GM13976 (cell line): ENCODE data around the gene TMX4.

Experiments used
- DNase-seq: peaks from one replicate; pipeline ENCODE4 v3.0.0; 2012; ENCODE audit warnings: low spot score
- in situ Hi-C: fragments of 300-500 bp; cut with MboI; formaldehyde crosslinking; loops from one replicate; pipeline ENCODE4 v1.12.0; 2022; ENCODE audit warnings: low sequenced_read_pairs, mixed read lengths, inconsistent platforms; ENCODE audit not compliant: unreplicated experiment
- TF ChIP-seq, protein P1 (sequence below): IDR thresholded peaks from 2 replicates; pipeline ENCODE4 v1.5.1; 2012; ENCODE audit warnings: borderline replicate concordance, mild to moderate bottlenecking; ENCODE audit not compliant: insufficient read depth; ENCODE audit errors: extremely low read depth, missing control alignments, control extremely low read depth

The TMX4 gene

DNA sequence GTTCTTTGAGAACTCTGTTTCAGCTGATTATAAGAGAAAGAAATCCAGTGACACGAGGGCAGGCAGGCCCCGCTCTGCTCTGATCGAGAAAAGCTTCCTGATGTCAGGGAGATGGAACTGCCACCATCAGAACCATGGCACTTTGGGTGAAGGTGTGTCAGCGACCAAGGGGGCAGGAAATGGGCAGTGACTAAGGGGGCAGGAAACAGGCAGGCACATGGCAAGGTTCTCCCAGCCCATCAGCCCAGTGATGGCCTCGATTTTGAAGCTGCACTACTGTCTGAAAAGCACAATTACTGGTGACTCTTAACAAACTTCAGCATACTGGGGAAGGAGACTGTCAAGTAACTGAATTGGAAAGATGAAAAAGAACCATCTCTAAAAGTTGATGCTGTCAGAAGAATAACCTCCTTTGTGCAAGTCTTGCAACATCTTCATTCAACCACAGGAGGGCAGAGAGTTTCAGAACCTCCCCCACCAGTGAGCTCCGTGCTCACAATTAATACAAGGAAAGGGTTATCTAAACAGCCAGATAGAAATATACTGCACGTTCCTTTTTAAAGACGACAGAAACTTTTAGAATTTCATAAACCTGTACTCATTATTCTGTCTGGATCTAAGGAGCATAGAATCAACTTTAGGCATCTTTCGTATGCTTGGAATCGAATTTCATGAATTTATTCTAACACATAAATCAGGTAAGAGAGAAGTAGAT lies 39.1 kb downstream of the TMX4 start:
- in situ Hi-C loops, result no loop called here
- peak; percentile 21 for DNase-seq
- TF ChIP-seq, protein P1, sequence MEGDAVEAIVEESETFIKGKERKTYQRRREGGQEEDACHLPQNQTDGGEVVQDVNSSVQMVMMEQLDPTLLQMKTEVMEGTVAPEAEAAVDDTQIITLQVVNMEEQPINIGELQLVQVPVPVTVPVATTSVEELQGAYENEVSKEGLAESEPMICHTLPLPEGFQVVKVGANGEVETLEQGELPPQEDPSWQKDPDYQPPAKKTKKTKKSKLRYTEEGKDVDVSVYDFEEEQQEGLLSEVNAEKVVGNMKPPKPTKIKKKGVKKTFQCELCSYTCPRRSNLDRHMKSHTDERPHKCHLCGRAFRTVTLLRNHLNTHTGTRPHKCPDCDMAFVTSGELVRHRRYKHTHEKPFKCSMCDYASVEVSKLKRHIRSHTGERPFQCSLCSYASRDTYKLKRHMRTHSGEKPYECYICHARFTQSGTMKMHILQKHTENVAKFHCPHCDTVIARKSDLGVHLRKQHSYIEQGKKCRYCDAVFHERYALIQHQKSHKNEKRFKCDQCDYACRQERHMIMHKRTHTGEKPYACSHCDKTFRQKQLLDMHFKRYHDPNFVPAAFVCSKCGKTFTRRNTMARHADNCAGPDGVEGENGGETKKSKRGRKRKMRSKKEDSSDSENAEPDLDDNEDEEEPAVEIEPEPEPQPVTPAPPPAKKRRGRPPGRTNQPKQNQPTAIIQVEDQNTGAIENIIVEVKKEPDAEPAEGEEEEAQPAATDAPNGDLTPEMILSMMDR, result peak; percentile 22

DNA sequence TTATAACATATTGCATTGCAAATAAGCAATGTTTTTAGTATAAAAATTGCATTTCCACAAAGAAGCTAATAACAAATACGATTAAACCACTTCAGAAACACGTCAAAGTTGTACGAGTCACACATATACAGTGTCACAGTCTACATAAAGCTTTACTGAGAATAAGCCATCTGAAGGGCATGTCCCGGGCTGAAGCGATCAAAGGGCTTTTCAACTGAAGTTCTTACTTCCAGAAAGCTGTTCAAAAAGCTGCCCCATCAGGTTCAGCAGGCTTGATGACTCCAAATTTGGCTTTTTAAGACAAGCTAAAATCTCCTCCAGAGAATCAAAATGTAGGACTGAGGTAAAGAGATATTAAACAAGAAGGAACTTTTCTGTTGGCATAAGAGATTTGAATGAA lies 41.9 kb downstream of the TMX4 start:
- no peak for DNase-seq
- in situ Hi-C loops, result no loop called here
- TF ChIP-seq, protein P1, result no peak

DNA sequence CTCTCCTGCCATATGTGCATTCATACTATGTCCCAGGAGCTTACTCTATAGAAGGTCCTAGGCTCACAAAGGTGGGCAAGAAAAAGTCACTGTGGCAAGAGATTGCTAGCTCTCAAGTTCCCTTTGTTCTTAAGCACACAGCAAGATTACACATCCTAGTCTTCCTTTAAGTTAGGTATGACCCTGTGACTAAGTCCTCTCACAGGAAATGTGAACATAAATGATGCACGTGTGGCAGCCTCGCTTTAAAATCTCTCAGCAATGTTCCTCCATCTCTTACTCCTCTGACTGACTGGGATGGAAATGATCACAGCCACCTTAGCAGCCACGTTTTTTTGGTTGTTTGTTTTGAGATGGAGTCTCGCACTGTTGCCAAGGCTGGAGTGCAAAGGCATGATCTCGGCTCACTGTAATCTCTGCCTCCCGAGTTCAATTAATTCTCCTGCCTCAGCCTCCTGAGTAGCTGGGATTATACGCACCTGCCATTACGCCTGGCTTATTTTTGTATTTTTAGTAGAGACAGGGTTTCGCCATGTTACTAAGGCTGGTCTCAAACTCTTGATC lies 43.6 kb downstream of the TMX4 start:
- in situ Hi-C loops, result no loop called here
- TF ChIP-seq, protein P1, result no peak
- DNase-seq, result no peak

DNA sequence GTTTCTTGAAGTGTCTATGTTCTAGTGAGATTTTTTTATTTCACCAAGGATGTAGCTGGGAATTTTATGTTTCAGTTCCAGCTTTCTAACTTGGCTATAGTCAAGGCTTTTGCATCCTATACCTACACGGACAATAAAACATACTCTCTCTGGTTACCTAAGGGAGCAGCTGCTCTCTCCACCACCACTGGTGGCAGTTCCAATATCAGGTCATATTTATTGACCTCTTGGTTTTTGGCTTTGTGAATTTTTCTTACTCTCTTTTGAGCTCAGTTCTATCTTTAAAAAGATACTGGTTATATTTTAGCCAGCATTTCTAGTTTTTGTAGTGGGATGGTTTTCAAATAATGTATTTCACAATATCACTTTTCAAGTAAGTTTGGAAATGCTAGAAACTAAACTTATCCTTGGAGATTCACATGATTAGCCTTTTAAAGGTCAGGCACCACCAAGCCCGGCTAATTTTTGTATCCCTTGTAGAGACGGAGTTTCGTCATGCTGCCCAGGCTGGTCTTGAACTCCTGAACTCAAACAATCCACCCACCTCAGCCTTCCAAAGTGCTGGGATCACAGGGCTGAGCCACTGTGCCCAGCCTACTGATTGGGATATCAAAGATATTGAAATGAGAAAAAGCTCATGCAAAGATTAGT lies 44.7 kb downstream of the TMX4 start:
- DNase-seq, result no peak
- in situ Hi-C loops, result no loop called here
- TF ChIP-seq, protein P1, result no peak

DNA sequence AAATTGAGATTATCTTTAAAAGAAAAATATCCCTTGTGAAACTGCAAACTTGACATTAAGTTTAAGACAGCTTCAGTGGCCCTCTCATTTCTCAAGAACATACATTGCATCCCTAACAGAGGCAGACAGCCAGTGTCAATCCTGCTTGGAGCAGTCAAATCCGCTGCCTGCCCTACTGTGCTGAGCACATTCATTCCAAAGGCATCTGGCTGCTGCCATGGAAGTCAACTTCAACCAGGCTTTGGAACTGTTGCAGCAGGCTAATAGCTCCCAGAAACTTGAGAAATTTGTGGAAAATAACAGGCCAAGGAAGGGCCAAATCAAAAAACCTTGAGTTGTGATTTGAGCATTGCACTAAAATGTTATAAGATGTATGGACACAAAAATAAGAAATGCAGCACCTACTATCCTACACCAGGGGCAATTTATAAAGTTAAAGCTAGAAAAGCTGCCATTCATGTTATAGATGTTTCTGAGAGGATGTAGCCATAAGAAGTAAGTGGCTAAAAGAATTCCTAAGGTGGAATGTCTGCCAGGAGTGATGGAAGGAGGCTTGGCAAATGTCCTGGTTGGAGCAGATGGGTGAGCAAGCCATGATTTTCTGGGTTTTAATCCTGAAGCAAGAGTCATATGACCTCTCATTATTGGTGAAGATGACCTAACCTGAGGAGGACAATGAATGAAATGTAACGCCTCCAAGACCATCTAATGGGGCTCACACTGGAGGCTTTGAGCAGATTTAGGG lies 47.9 kb downstream of the TMX4 start:
- TF ChIP-seq, protein P1, result no peak
- DNase-seq, result no peak
- in situ Hi-C loops, result no loop called here

DNA sequence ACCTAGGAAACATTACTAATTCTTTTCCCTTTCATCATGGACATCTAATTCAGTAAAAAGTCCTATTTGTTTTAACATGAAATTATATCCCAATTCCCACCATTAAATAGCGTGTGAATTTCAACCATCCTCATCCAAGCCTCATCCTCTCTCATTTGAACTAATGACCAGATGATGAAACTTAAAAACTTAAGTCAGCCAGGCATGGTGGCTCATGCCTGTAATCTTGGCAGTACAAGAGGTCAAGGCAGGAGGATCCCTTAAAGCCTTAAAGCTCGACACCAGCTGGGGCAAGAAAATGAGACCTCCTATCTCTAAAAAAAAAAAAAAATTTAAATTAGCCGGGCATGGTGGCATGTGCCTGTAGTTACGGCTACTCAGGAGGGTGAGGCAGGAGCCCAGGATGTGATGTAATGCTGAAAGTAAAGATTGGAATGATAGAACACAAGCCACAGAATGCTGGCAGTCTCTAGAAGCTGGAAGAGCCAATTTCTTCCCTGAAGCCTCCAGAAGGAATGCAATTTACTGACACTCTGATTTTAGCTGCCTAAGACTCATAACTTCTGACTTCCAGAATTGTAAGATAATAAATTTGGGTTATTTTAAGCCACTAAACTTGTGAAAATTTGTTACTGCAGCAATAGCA lies 52.2 kb downstream of the TMX4 start:
- no peak for DNase-seq
- TF ChIP-seq, protein P1, result no peak
- in situ Hi-C loops, result no loop called here
